ENCODE measurements around the gene CARD6. TPM values are rescaled to one million over a fixed set of nuclear protein-coding genes. Genes with fewer than 3 reads are reported as not detected.
"Not testable (repeated sequence)": the region's sequence is repeated elsewhere in the genome, so short reads cannot be mapped to it uniquely, and the experiment has no call there.

The CARD6 gene
- total and polyA plus RNA-seq, 2 of the 13 experiments (the other 11 are each of a cell fraction or from before 2014, with no cell fraction given), result 0.33 to 1.4 TPM

DNA sequence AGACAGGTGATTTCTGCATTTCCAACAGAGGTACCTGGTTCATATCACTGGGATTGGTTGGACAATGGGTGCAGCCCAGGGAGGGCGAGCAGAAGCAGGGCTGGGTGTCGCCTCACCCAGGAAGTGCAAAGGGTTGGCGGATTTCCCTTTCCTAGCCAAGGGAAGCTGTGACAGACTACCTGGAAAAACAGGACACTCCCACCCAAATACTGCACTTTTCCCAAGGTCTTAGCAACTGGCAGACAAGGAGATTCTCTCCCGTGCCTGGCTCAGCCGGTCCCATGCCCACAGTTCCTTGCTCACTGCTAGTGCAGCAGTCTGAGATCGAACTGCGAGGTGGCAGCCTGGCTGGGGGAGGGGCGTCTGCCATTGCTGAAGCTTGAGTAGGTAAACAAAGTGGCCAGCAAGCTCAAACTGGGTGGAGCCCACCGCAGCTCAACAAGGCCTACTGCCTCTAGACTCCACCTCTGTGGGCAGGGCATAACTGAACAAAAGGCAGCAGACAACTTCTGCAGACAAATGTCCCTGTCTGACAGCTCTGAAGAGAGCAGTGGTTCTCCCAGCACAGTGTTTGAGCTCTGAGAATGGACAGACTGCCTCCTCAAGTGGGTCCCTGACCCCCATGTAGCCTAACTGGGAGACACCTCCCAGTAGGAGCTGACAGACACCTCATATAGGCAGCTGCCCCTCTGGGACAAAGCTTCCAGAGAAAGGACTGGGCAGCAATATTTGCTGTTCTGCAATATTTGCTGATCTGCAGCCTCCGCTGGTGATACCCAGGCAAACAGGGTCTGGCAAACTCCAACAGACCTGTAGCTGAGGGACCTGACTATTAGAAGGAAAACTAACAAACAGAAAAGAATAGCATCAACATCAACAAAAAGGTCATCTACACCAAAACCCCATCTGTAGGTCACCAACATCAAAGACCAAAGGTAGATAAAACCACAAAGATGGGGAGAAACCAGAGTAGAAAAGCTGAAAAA, 54.6 kb downstream of the CARD6 start (continued):
- TF ChIP-seq ELF1 (CRISPR knock-in tag; IDR thresholded peaks at IDR 0.05), result peak; percentile 64
- peak; percentile 99 for TF ChIP-seq ZNF281 (CRISPR knock-in tag; IDR thresholded peaks at IDR 0.05; ENCODE audit: borderline replicate concordance)
- peak; percentile 85; the same call in 1 of the 2 replicates for TF ChIP-seq MTA1 (CRISPR knock-in tag; IDR thresholded peaks at IDR 0.05; ENCODE audit: borderline replicate concordance)
- TF ChIP-seq SOX5 (CRISPR knock-in tag; IDR thresholded peaks at IDR 0.05; ENCODE audit: borderline replicate concordance), result peak; percentile 62; the same call in 1 of the 2 replicates
- TF ChIP-seq BRD4 (CRISPR knock-in tag; IDR thresholded peaks at IDR 0.05), result 0 out of 2 replicates have a peak, but pooled peaks have one; percentile 53
- TF ChIP-seq HDAC1 (CRISPR knock-in tag; IDR thresholded peaks at IDR 0.05), result peak; percentile 58; the same call in 1 of the 2 replicates
- peak; percentile 72 for TF ChIP-seq ZFP91 (CRISPR knock-in tag; IDR thresholded peaks at IDR 0.05; ENCODE audit: borderline replicate concordance)
- TF ChIP-seq GABPB1 (CRISPR knock-in tag; IDR thresholded peaks at IDR 0.05), result peak; percentile 28; the same call in 1 of the 2 replicates
- 0 out of 2 replicates have a peak, but pooled peaks have one; percentile 19 for TF ChIP-seq NFIB (CRISPR knock-in tag; IDR thresholded peaks at IDR 0.05; ENCODE audit: borderline replicate concordance)
- TF ChIP-seq, protein P1, sequence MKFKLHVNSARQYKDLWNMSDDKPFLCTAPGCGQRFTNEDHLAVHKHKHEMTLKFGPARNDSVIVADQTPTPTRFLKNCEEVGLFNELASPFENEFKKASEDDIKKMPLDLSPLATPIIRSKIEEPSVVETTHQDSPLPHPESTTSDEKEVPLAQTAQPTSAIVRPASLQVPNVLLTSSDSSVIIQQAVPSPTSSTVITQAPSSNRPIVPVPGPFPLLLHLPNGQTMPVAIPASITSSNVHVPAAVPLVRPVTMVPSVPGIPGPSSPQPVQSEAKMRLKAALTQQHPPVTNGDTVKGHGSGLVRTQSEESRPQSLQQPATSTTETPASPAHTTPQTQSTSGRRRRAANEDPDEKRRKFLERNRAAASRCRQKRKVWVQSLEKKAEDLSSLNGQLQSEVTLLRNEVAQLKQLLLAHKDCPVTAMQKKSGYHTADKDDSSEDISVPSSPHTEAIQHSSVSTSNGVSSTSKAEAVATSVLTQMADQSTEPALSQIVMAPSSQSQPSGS (CRISPR knock-in tag; IDR thresholded peaks at IDR 0.05), result 0 out of 2 replicates have a peak, but pooled peaks have one; percentile 23
- TF ChIP-seq SOX13, FOXA1 (IDR thresholded peaks at IDR 0.05): not testable (repeated sequence)
- peak in 1 of 2 experiments; percentile 49; a peak in 2 of 4 replicates for TF ChIP-seq SOX13 (CRISPR knock-in tag; conservative IDR thresholded peaks at IDR 0.05 in 1 of 2, IDR thresholded peaks at IDR 0.05 in 1 of 2)
- TF ChIP-seq FOXA1 (CRISPR knock-in tag; IDR thresholded peaks at IDR 0.05), result peak; percentile 85
- TF ChIP-seq GABPA (IDR thresholded peaks at IDR 0.05; ENCODE audit: low read depth, low read length), result 0 out of 2 replicates have a peak, but pooled peaks have one; percentile 19
- TF ChIP-seq GABPA (CRISPR knock-in tag; IDR thresholded peaks at IDR 0.05; ENCODE audit: low read depth), result peak; percentile 64
- TF ChIP-seq MEF2D (CRISPR knock-in tag; IDR thresholded peaks at IDR 0.05), result peak; percentile 41; the same call in 1 of the 2 replicates
- TF ChIP-seq ZNF605 (CRISPR knock-in tag; IDR thresholded peaks at IDR 0.05), result peak; percentile 77
- TF ChIP-seq ARNTL (CRISPR knock-in tag; IDR thresholded peaks at IDR 0.05), result 0 out of 2 replicates have a peak, but pooled peaks have one; percentile 33
- 0 out of 2 replicates have a peak, but pooled peaks have one; percentile 41 for TF ChIP-seq NRL (CRISPR knock-in tag; IDR thresholded peaks at IDR 0.05; ENCODE audit: borderline replicate concordance)
- peak; percentile 82 for TF ChIP-seq ZNF781 (CRISPR knock-in tag; IDR thresholded peaks at IDR 0.05; ENCODE audit: borderline replicate concordance, not compliant biosample characterization)
- 0 out of 4 replicates have a peak, but pooled peaks of 1 of the 2 experiments have one; percentile 25 for TF ChIP-seq KLF16 (CRISPR knock-in tag; IDR thresholded peaks at IDR 0.05)
- TF ChIP-seq ZNF34 (CRISPR knock-in tag; IDR thresholded peaks at IDR 0.05; ENCODE audit: borderline replicate concordance), result peak; percentile 94; the same call in 1 of the 2 replicates
